OCI-LY1 (cell line): Measurements from ENCODE around the gene PLEKHA8.

Experiments
- EZH2 ChIP-seq: fragments of 200-600 bp; sonication (generic), shearing (Covaris generic); IDR thresholded peaks from 2 replicates; pipeline ENCODE4 v1.8.0; 2017; ENCODE audit warnings: borderline replicate concordance, mixed run types, mild to moderate bottlenecking, antibody characterized with exemption, low read length, moderate library complexity, mixed read lengths
- TF ChIP-seq, protein P1 (sequence below): fragments of 200-600 bp; sonication (generic), shearing (Covaris generic); IDR thresholded peaks from 2 replicates; pipeline ENCODE4 v1.5.1; 2017; ENCODE audit warnings: mild to moderate bottlenecking, antibody characterized with exemption, low read length, moderate library complexity, mixed read lengths

DNA sequence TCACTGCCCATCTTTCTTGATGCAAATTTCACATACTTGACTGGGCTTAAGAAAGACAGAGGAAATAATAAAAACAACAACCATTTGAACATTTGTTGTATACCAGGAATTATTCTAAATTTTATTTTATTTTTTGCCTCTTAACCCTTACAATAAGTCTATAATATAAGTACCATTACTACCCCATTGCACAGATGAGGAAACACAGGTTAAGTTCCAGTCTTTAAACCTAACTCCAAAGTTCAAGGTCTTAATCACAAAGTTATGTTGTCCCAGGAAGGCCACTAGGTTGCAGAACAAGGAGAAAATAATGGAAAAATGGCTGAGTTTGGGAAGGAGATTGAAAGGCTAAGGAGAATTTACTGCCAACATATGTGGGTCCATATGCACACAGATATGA is 5.2 kb upstream of the PLEKHA8 start:
- TF ChIP-seq, protein P1, sequence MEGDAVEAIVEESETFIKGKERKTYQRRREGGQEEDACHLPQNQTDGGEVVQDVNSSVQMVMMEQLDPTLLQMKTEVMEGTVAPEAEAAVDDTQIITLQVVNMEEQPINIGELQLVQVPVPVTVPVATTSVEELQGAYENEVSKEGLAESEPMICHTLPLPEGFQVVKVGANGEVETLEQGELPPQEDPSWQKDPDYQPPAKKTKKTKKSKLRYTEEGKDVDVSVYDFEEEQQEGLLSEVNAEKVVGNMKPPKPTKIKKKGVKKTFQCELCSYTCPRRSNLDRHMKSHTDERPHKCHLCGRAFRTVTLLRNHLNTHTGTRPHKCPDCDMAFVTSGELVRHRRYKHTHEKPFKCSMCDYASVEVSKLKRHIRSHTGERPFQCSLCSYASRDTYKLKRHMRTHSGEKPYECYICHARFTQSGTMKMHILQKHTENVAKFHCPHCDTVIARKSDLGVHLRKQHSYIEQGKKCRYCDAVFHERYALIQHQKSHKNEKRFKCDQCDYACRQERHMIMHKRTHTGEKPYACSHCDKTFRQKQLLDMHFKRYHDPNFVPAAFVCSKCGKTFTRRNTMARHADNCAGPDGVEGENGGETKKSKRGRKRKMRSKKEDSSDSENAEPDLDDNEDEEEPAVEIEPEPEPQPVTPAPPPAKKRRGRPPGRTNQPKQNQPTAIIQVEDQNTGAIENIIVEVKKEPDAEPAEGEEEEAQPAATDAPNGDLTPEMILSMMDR: no peak
- no peak for TF ChIP-seq EZH2
